GM13976 (cell line): ENCODE measurements around the gene DNAJB8.

Experiments
- DNase-seq: peaks from one replicate; pipeline ENCODE4 v3.0.0; 2012; ENCODE audit warnings: low spot score
- CTCF ChIP-seq: IDR thresholded peaks from 2 replicates; pipeline ENCODE4 v1.5.1; 2012; ENCODE audit warnings: borderline replicate concordance, mild to moderate bottlenecking; ENCODE audit not compliant: insufficient read depth; ENCODE audit errors: extremely low read depth, missing control alignments, control extremely low read depth
- in situ Hi-C: fragments of 300-500 bp; cut with MboI; formaldehyde crosslinking; loops from one replicate; pipeline ENCODE4 v1.12.0; 2022; ENCODE audit warnings: low sequenced_read_pairs, mixed read lengths, inconsistent platforms; ENCODE audit not compliant: unreplicated experiment

DNAJB8 gene

GRCh38 chr3:128488636-128488990 lies 21.9 kb upstream of the DNAJB8 start:
- in situ Hi-C loops, result no loop called here
- DNase-seq, result no peak
- no peak for TF ChIP-seq CTCF

GRCh38 chr3:128487813-128488635 lies 21.3 kb upstream of the DNAJB8 start:
- no peak for TF ChIP-seq CTCF
- in situ Hi-C loops, result no loop called here
- DNase-seq, result peak; percentile 79

- no peak for DNase-seq
- in situ Hi-C loops, result no loop called here
- no peak for TF ChIP-seq CTCF
Observed at GRCh38 chr3:128487538-128487812, 20.8 kb upstream of the DNAJB8 start.

GRCh38 chr3:128486681-128487537 lies 20.2 kb upstream of the DNAJB8 start:
- in situ Hi-C loops, result no loop called here

GRCh38 chr3:128486205-128486628 lies 19.5 kb upstream of the DNAJB8 start:
- no peak for TF ChIP-seq CTCF

More at GRCh38 chr3:128486681-128487537, 20.2 kb upstream of the DNAJB8 start:
- no peak for DNase-seq
- TF ChIP-seq CTCF, result no peak

GRCh38 chr3:128485282-128486204 lies 18.9 kb upstream of the DNAJB8 start:
- no peak for TF ChIP-seq CTCF
- no peak for DNase-seq
- in situ Hi-C loops, result no loop called here

More at GRCh38 chr3:128486205-128486628, 19.5 kb upstream of the DNAJB8 start:
- in situ Hi-C loops, result no loop called here
- no peak for DNase-seq
